Fibroblast of mammary gland (primary cell): Measurements from ENCODE around the gene CELA1.
A peak's percentile ranks its signal among the peaks of the same experiment; 100 is the strongest.

ENCODE experiments used
- DNase-seq: peaks from one replicate; pipeline ENCODE4 v3.0.0-alpha.2; 2010; ENCODE audit warnings: low read depth
- H3K4me3 ChIP-seq: 2 replicates; pipeline ENCODE4 v1.5.1; 2011; ENCODE audit warnings: low read depth, mild to moderate bottlenecking, low read length, moderate library complexity; ENCODE audit not compliant: control insufficient read depth
- CTCF ChIP-seq: conservative IDR thresholded peaks from 2 replicates; pipeline ENCODE4 v1.5.1; 2011; ENCODE audit warnings: low read depth, low read length, inconsistent platforms; ENCODE audit not compliant: control insufficient read depth, insufficient read depth

Gene CELA1

DNA sequence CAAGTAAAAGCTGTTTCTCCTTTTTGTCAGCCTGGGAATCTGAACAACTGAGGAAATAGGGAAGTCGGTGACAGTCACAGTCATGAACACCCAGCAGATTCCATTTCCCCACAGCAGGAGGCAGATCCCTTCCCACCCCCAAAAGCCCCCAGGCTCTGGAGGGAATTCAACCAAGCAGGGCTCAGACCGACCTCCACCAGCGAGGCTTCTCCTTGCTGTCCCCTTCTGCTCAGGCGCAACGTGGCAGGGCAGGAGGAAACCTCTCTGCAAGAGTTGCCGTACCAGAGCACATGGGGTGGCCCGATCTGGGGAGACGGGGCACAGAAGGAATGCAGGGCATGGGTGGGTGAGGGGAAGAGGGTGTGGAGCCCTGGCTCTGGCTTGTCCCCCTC is 44.4 kb upstream of the CELA1 start:
- H3K4me3 ChIP-seq: peak overlapping the region; percentile 47
- DNase-seq: no peak
- TF ChIP-seq CTCF: no peak

- DNase-seq: no peak
- no peak overlapping the region for H3K4me3 ChIP-seq
- TF ChIP-seq CTCF: no peak
Measured at GRCh38 chr12:51390457-51390856, 44.0 kb upstream of the CELA1 start.

DNA sequence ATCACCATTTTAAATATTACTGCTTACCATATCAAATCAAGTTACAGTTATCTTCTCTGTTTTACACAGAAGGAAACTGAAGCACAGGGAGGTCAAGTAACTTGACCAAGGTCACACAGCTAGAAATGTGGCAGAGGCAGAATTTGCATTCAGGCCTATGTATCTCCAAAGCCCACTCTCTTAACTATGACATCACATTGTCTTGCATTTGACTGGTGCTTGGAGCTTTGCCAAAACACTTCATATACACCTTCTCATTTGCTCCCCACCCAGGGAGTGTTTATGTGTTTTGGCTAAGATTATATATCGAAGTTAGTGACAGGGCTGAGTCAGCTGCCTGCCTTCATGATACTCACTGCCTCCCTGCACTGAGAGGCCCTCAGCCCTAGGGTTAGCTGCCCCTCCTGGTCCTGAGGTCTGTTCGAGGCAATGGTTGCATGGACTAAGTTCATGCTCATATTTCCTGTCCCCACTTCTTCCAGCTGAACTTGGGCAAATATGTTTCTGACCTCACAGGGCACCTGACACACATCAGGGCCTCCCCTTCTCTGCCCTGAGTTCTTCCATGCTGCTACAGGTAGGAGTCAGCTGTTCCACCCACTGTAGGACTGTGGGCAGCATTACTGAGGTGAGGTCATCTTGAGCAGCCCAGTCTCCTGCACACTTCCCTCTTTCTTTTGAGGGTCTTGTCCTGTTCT is 43.0 kb upstream of the CELA1 start:
- no peak overlapping the region for H3K4me3 ChIP-seq
- peak; percentile 50 for DNase-seq
- no peak for TF ChIP-seq CTCF

DNA sequence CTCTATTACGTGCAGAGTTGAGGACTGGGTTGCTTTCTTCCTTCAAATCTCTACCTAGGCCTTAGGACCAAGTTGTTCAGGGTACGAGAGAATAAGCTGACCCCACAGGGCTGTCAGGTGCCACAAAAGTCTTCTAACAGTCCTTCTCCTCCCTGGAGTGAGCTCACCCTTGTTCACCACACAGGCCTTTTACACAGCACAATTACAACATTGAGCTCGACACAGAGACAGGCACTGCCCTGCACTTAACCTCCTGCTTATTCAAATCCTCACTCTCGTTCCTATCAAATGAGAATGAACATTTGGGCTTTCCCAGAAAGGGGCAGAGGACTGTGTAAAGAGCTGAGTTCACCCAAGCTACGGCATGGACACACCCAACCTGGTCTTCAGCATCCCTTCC is 42.4 kb upstream of the CELA1 start:
- DNase-seq: no peak
- H3K4me3 ChIP-seq: no peak overlapping the region
- no peak for TF ChIP-seq CTCF

- H3K4me3 ChIP-seq: no peak overlapping the region
Measured at GRCh38 chr12:51388069-51388799, 41.8 kb upstream of the CELA1 start.

GRCh38 chr12:51386351-51386750 is 39.9 kb upstream of the CELA1 start:
- H3K4me3 ChIP-seq: no peak overlapping the region
- DNase-seq: no peak
- TF ChIP-seq CTCF: no peak

More at GRCh38 chr12:51388069-51388799, 41.8 kb upstream of the CELA1 start:
- no peak for TF ChIP-seq CTCF
- DNase-seq: peak; percentile 34
